Lower leg skin (tissue), 4 donors: ENCODE data around the gene FNDC3B. TPM values are rescaled to one million over a fixed set of nuclear protein-coding genes. Genes with fewer than 3 reads are reported as not detected.

Experiments used
- DNase-seq, 2 donors: peaks; one replicate each; pipeline ENCODE4 v3.0.0-alpha.2; 2019; ENCODE audit warnings: low spot score in 2 of 2
- H3K4me3 ChIP-seq: fragments of 200-600 bp; sonication (generic); 2 replicates; pipeline ENCODE4 v1.5.1; 2017; ENCODE audit warnings: mild to moderate bottlenecking, low read depth; ENCODE audit not compliant: poor library complexity, severe bottlenecking
- CTCF ChIP-seq, 3 donors: fragments of 450-650 bp; IDR thresholded peaks; one replicate each; pipeline ENCODE4 v1.5.1; 2016; ENCODE audit warnings: antibody characterized with exemption in 3 of 3, mild to moderate bottlenecking in 3 of 3, moderate library complexity in 2 of 3
- POLR2A ChIP-seq, 2 donors: fragments of 450-650 bp; IDR thresholded peaks; one replicate each; pipeline ENCODE4 v1.6.1; 2016 to 2017; ENCODE audit warnings: antibody characterized with exemption in 2 of 2, mild to moderate bottlenecking in 1 of 2, moderate library complexity in 1 of 2
- WGBS, 2 donors: methylation state at CpG; one replicate each; pipeline ENCODE4 v1.1.5; 2018; 5-methylcytosine and 5-hydroxymethylcytosine counted together
- intact Hi-C: fragments of 100-400 bp; cut with DNase I; formaldehyde crosslinking; loops from one replicate; pipeline ENCODE4 v1.15.0; 2023; ENCODE audit warnings: low total_unique reads
- total RNA-seq, 4 donors: library from RNA; depleted of rRNA; stranded (reverse); fragments of >200 nt; gene quantifications; one replicate each; pipeline ENCODE4 v1.1.0, GENCODE V29; 2016

FNDC3B gene
- total RNA-seq, 4 donors from 2014 or later: 22.9 to 39.3 (median 23.2) TPM

DNA sequence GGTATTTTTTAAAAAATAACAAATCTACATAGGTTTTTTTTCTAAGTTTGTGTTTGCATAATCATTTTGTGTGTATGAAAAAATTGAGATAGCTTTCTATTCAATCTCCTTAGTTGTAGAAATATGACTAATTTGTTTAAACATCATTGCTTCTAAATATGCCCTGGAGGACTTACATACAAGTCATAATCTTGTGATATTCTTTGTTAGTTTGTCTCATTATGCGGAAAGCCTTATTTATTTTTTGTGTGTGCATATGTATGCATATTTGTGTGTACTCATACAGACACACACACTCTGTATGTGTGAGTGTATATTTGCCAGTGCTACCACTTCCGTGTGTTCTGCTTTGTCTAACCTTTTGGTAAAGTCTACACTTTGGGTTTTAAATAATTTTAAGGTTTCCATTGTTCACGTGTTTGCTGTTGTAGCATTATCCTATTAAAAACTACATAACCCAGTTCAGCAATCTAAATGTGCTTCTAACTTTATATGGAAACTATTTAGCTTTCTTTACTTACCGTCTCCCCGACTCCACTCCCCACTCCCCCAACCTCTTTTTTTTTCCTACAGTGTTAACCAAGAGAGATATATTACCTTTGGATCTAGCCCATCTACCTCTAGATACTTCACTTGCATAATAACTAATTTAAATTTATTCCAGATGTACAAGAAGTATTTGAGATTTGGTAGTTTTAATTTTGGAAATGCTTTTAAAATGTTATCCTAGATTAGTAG, 111.7 kb downstream of the FNDC3B start:
- no peak for DNase-seq
- 60 to 80% methylated on average over 5 of the region's 5 CpGs for WGBS, 2 donors
- H3K4me3 ChIP-seq: no peak overlapping the region
- intact Hi-C loops: no loop called here
- TF ChIP-seq POLR2A (IDR thresholded peaks at IDR 0.05): no peak
- TF ChIP-seq CTCF (IDR thresholded peaks at IDR 0.05): no peak

- no peak overlapping the region for H3K4me3 ChIP-seq
- intact Hi-C loops: no loop called here
- whole genome bisulfite sequencing, 2 donors: 85 to 86% methylated on average over 14 of the region's 14 CpGs
- DNase-seq: no peak
- TF ChIP-seq POLR2A (IDR thresholded peaks at IDR 0.05) (no peak), CTCF (IDR thresholded peaks at IDR 0.05) (no peak)
Observed at GRCh38 chr3:172151651-172152649, 112.6 kb downstream of the FNDC3B start.

GRCh38 chr3:172152874-172153273, 113.5 kb downstream of the FNDC3B start:
- no peak overlapping the region for H3K4me3 ChIP-seq
- no peak for TF ChIP-seq POLR2A (IDR thresholded peaks at IDR 0.05)
- no peak for TF ChIP-seq CTCF (IDR thresholded peaks at IDR 0.05)
- DNase-seq: no peak
- intact Hi-C loops: no loop called here
- WGBS, 2 donors: 22 to 41% methylated on average over 7 of the region's 7 CpGs

- peak; percentile 92 to 97 for DNase-seq
- WGBS, 2 donors: 12 to 15% methylated on average over 8 of the region's 8 CpGs
- no peak for TF ChIP-seq CTCF (IDR thresholded peaks at IDR 0.05)
- TF ChIP-seq POLR2A (IDR thresholded peaks at IDR 0.05): no peak
- intact Hi-C loops: no loop called here
- H3K4me3 ChIP-seq: no peak overlapping the region
Observed at GRCh38 chr3:172153335-172153861, 114.0 kb downstream of the FNDC3B start.

DNA sequence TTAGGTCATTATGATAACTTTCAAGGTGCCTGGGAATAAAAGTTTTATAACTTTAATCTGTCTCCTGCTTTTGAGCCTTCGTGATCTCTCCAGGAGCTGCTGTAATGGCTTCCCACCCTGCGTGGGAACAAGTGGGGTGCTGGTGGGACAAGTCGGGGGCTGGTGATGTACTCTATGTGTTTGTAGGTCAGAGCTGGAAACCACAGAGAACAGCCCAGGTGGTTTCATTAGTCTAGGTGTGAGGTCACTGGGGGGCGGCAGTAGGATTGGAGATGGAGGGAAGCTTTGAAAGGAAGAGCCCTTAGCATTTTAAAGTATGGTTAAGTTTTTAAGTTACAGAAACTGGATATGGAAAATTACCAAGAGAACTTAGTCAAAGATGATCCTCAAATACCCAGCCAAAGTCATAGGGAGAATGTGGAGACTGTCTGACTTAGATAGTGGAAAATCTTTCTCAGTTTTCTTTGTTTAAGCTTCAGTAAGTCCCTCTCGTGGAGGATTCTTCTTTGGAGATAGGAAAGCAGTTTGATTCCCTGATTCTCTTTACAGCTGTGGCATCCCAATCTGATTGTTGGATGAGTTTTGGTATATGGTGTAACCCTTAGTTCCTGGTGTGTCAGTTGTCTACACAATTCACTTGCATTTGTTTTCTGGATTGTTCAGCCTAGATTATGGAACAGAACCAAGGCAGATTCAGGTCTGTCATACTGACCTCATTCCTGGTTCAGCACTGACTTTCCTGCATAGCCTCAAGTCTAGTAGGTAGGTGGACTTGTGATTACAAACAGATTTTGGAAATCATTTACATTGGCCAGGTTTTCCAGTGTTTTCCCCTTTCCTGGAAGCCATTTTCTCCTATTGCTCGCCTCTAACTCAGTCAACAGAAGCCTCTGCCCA, 115.6 kb downstream of the FNDC3B start:
- no peak for DNase-seq
- no peak overlapping the region for H3K4me3 ChIP-seq
- intact Hi-C loops: no loop called here
- TF ChIP-seq POLR2A (IDR thresholded peaks at IDR 0.05): no peak
- WGBS, 2 donors: 81 to 87% methylated on average over 6 of the region's 6 CpGs
